Measurements from ENCODE around the gene YWHAH.
A peak's percentile ranks its signal among the peaks of the same experiment; 100 is the strongest.

DNA sequence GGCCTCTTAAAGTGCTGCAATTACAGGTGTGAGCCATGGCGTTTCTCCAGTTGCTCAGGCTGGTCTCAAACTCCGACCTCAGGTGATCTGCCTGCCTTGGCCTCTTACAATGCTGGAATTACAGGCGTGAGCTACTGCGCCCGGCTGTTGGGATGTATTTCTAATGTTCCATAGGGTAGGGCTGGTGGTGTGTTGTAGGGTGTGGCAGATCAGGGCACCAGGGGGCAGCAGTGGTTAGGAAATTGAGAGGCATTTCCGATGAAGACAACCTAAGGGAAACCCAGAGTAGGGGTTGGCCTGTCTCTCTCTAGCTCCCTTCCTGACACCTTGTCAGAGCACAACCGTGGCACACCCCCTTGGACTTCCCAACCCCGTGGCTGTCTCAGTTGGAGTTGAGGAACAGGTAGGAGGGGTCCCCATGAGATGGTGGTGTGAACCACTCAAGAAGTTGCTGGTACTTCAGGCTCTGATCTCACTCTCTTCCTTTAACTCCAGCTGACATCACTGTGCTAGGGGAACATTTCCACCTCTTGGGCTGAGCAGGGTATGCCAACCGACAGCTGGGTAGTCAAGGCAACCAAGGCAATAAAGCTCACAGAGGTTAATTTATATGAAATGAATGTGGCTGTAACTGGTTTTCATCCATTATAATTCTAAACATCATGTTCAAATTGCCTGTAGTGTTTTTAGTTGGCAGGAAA lies 33.0 kb downstream of the YWHAH start:
- TF ChIP-seq, protein P1, sequence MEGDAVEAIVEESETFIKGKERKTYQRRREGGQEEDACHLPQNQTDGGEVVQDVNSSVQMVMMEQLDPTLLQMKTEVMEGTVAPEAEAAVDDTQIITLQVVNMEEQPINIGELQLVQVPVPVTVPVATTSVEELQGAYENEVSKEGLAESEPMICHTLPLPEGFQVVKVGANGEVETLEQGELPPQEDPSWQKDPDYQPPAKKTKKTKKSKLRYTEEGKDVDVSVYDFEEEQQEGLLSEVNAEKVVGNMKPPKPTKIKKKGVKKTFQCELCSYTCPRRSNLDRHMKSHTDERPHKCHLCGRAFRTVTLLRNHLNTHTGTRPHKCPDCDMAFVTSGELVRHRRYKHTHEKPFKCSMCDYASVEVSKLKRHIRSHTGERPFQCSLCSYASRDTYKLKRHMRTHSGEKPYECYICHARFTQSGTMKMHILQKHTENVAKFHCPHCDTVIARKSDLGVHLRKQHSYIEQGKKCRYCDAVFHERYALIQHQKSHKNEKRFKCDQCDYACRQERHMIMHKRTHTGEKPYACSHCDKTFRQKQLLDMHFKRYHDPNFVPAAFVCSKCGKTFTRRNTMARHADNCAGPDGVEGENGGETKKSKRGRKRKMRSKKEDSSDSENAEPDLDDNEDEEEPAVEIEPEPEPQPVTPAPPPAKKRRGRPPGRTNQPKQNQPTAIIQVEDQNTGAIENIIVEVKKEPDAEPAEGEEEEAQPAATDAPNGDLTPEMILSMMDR (IDR thresholded peaks at IDR 0.05; ENCODE audit: insufficient read depth, low read depth, low read length) = peak; percentile 68
- TF ChIP-seq EZH2 (IDR thresholded peaks at IDR 0.05; ENCODE audit: insufficient read depth, low read length) = no peak

Measured in astrocyte (in vitro differentiated cells and primary cell).